SIG-M5 (cell line): ENCODE results near the gene SNPH.
"Not testable (repeated sequence)": the region's sequence is repeated elsewhere in the genome, so short reads cannot be mapped to it uniquely, and the experiment has no call there.

Source experiments
- DNase-seq: peaks from one replicate; lab custom pipeline; 2025; lab: John Stamatoyannopoulos, UW

Gene SNPH

GRCh38 chr20:1337441-1337840 is 71.3 kb downstream of the SNPH start:
- no peak for DNase-seq

GRCh38 chr20:1338096-1338495 is 72.0 kb downstream of the SNPH start:
- no peak for DNase-seq

GRCh38 chr20:1338801-1339200 is 72.7 kb downstream of the SNPH start:
- DNase-seq, result no peak

GRCh38 chr20:1341561-1342265 is 75.6 kb downstream of the SNPH start:
- DNase-seq, result no peak

- not testable (repeated sequence) for DNase-seq
Observed at GRCh38 chr20:1343446-1344124, 77.5 kb downstream of the SNPH start.

- no peak for DNase-seq
Observed at GRCh38 chr20:1345030-1345755, 79.1 kb downstream of the SNPH start.

- DNase-seq, result no peak
Observed at GRCh38 chr20:1345756-1346093, 79.6 kb downstream of the SNPH start.

- no peak for DNase-seq
Observed at GRCh38 chr20:1346315-1346969, 80.3 kb downstream of the SNPH start.

GRCh38 chr20:1353956-1354355 is 87.9 kb downstream of the SNPH start:
- no peak for DNase-seq

GRCh38 chr20:1357921-1358671 is 92.0 kb downstream of the SNPH start:
- no peak for DNase-seq
